Thyroid gland (tissue), 4 donors: ENCODE data around the gene GLYR1.

Source experiments
- CTCF ChIP-seq, 6 experiments: fragments of 200-600 bp in 3 of 6; fragments of 450-650 bp in 3 of 6; sonication (generic) in 3 of 6; IDR thresholded peaks; one replicate each; pipeline ENCODE4 v1.5.1; 2016 to 2019; ENCODE audit warnings: antibody characterized with exemption in 6 of 6, mild to moderate bottlenecking in 2 of 6, inconsistent platforms in 1 of 6, moderate library complexity in 1 of 6
- POLR2A ChIP-seq, 2 donors: fragments of 450-650 bp; IDR thresholded peaks; one replicate each; pipeline ENCODE4 v1.6.1; 2017; ENCODE audit warnings: antibody characterized with exemption in 2 of 2, mild to moderate bottlenecking in 2 of 2, moderate library complexity in 1 of 2

- no peak for TF ChIP-seq CTCF (IDR thresholded peaks at IDR 0.05)
- no peak for TF ChIP-seq POLR2A (IDR thresholded peaks at IDR 0.05)
These were observed 33.7 kb downstream of the GLYR1 start for GRCh38 chr16:4813251-4814003.
